Kidney epithelial cell (primary cell): ENCODE measurements around the gene SLC25A20. TPM values are rescaled to one million over a fixed set of nuclear protein-coding genes. Genes with fewer than 3 reads are reported as not detected.

Experiments used
- DNase-seq: peaks from one replicate; pipeline ENCODE4 v3.0.0-alpha.2; 2010; ENCODE audit warnings: low read depth
- H3K27me3 ChIP-seq: 2 replicates; pipeline ENCODE4 v1.6.0; 2011; ENCODE audit warnings: low read length; ENCODE audit not compliant: control insufficient read depth, insufficient read depth
- H3K36me3 ChIP-seq: 2 replicates; pipeline ENCODE4 v1.5.1; 2011; ENCODE audit warnings: low read length; ENCODE audit not compliant: control insufficient read depth, insufficient read depth
- H3K4me3 ChIP-seq: 2 replicates; pipeline ENCODE4 v1.5.1; 2011; ENCODE audit warnings: low read depth, mild to moderate bottlenecking, control low read depth, low read length
- total RNA-seq: library from RNA; depleted of rRNA; stranded (reverse); fragments of >200 nt; gene quantifications from 2 replicates; pipeline ENCODE4 v1.2.3, GENCODE V29; 2015
- TF ChIP-seq, protein P1 (sequence below): IDR thresholded peaks from 2 replicates; pipeline ENCODE4 v1.5.1; 2011; ENCODE audit warnings: mild to moderate bottlenecking, moderate library complexity, low read length, control low read depth, inconsistent platforms; ENCODE audit not compliant: insufficient read depth, poor library complexity, severe bottlenecking

SLC25A20 gene
- total RNA-seq, 1 donor from 2014 or later: 6.9 TPM

GRCh38 chr3:48899273-48899672 is 591 bp upstream of the SLC25A20 start:
- Histone ChIP-seq H3K27me3 (no peaks in the 10 kb centered on the region), H3K4me3 (no peak overlapping the region), H3K36me3 (no peaks in the 10 kb centered on the region)
- no peak for DNase-seq
- TF ChIP-seq, protein P1, sequence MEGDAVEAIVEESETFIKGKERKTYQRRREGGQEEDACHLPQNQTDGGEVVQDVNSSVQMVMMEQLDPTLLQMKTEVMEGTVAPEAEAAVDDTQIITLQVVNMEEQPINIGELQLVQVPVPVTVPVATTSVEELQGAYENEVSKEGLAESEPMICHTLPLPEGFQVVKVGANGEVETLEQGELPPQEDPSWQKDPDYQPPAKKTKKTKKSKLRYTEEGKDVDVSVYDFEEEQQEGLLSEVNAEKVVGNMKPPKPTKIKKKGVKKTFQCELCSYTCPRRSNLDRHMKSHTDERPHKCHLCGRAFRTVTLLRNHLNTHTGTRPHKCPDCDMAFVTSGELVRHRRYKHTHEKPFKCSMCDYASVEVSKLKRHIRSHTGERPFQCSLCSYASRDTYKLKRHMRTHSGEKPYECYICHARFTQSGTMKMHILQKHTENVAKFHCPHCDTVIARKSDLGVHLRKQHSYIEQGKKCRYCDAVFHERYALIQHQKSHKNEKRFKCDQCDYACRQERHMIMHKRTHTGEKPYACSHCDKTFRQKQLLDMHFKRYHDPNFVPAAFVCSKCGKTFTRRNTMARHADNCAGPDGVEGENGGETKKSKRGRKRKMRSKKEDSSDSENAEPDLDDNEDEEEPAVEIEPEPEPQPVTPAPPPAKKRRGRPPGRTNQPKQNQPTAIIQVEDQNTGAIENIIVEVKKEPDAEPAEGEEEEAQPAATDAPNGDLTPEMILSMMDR: no peak

DNA sequence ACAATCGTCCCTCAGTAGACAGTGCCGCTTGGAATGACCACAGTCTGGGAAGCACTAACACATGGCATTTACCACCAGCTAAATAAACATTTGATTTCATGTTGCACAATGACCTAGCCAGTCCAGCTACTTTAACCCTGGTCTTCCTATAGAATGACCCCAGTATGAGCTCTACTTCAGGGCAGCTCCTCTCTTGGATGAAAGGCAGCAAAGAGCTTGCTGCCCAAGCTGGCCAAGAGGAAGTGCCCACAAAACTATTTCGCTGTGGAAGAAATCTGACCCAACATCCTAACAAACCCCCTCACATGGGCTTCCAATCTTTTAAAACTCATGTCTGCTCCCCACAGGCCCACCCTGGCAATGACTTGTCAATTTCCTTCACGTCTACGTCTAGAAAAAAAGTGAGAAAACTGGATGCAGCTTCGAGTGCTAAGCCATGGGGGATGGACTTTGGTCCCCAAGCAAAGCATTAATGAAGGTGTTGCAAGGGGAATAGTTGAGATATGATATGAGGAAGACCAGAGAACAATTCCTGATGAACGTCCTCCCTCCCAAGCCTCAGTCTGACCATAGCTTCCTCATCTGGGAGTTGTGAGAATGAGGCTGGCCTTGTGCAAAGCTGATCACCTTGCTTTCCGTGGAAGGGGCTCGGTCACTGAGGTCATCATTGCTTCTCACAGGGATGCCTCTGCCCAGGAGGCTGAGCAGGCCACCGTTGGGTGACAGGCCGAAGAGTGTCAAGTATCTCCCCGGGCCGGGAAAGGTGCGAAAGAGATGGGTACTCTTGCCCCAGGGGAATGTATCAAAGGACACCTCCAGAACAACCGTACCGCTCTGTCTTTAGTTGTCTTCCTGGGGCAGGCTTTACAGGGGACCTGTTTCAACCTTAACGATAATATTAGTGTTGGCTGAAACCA is 964 bp downstream of the SLC25A20 start:
- TF ChIP-seq, protein P1: no peak
- DNase-seq: no peak

DNA sequence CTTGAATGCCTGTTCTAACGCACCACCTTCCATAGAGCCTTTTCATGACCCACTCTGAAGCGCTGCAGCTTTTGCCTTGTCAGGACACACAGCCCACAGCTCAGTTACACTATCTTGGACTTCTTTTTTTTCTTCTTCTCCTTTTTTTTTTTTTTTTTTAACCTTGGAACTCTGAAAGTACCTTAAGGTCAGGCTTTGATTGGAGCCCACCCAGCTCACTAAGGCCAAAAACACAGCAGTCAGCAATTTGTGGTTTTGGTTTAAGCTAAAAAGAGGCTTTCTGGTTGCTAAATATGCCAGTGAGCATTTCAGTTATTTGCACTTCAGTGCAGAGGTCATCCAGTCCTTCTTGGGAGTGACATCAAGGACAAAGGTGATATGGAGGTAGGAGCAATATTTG is 1.7 kb downstream of the SLC25A20 start:
- no peak for DNase-seq
- Histone ChIP-seq H3K36me3 (no peaks in the 10 kb centered on the region), H3K4me3 (no peak overlapping the region), H3K27me3 (no peaks in the 10 kb centered on the region)
- TF ChIP-seq, protein P1: no peak

More for the DNA sequence above, 964 bp downstream of the SLC25A20 start:
- no peaks in the 10 kb centered on the region for H3K36me3 ChIP-seq
- peak overlapping the region; percentile 70 for H3K4me3 ChIP-seq
- H3K27me3 ChIP-seq: no peaks in the 10 kb centered on the region

GRCh38 chr3:48894516-48894915 is 4.2 kb downstream of the SLC25A20 start:
- no peaks in the 10 kb centered on the region for H3K36me3 ChIP-seq

DNA sequence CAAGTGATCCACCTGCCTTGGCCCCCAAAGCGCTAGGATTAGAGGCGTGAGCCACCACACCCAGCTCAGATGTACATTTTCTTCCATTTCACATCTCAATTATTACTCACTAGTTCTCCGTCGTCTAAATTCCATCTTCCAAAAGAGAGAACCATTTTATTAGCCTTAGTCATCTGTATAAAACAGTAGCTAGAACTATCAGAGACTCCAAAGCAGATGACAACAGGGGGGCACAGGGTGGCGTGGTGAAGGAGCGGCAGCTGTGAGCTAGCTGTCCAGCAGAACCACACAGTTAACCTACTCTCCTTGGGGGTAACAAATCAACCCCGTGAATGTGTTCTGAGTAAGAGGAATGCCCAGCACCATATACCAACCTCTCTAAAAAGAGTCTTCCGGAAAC is 7.1 kb downstream of the SLC25A20 start:
- no peak for DNase-seq
- TF ChIP-seq, protein P1: no peak
- Histone ChIP-seq H3K27me3 (no peaks in the 10 kb centered on the region), H3K36me3 (no peaks in the 10 kb centered on the region), H3K4me3 (no peak overlapping the region)

More at GRCh38 chr3:48894516-48894915, 4.2 kb downstream of the SLC25A20 start:
- no peak for DNase-seq
- TF ChIP-seq, protein P1: no peak
- Histone ChIP-seq H3K4me3 (no peak overlapping the region), H3K27me3 (no peaks in the 10 kb centered on the region)
